GM12801 (cell line): ENCODE data around the gene SORBS2.

ENCODE experiments used
- TF ChIP-seq, protein P1 (sequence below): IDR thresholded peaks from one replicate; pipeline ENCODE4 v1.5.1; 2011; ENCODE audit warnings: control low read depth; ENCODE audit not compliant: insufficient read length; ENCODE audit errors: extremely low read depth

The SORBS2 gene

DNA sequence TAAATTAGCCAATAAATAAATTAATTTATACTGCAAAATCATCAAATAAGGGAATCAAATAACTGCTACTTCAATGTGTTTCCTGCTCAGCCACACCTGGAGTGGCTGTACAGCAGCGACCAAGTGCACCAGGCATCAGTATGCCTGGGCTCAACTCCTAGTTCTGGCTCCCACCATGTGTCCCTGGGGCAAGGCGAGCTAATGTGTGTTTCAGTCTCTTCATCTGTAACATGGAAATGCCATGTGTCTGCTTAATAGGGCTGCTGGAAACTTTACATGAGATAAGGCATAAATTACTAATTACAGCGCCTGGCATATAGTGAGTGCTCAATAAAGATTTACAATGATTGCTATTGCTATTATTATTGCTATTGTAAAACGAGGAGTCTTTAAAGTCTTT is 167.6 kb downstream of the SORBS2 start:
- TF ChIP-seq, protein P1, sequence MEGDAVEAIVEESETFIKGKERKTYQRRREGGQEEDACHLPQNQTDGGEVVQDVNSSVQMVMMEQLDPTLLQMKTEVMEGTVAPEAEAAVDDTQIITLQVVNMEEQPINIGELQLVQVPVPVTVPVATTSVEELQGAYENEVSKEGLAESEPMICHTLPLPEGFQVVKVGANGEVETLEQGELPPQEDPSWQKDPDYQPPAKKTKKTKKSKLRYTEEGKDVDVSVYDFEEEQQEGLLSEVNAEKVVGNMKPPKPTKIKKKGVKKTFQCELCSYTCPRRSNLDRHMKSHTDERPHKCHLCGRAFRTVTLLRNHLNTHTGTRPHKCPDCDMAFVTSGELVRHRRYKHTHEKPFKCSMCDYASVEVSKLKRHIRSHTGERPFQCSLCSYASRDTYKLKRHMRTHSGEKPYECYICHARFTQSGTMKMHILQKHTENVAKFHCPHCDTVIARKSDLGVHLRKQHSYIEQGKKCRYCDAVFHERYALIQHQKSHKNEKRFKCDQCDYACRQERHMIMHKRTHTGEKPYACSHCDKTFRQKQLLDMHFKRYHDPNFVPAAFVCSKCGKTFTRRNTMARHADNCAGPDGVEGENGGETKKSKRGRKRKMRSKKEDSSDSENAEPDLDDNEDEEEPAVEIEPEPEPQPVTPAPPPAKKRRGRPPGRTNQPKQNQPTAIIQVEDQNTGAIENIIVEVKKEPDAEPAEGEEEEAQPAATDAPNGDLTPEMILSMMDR, result no peak

DNA sequence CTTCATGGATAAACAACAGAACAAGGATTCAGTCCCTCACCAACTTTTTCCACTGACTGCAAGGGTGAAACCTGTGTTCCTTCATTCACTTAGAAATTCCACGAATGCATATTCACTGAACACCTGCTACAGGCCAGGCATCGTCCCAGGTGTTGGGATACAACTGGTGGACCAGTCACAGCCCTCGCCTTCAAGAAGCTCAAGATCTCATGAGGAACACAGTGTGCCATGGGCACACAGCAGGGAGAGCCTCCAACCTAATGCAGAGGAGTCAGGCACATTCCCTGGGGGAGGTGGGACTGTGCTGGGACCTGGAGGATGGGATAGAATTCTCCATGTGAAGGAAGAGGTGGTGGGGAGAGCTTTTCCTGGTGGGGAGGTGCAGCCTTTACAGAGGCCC is 169.1 kb downstream of the SORBS2 start:
- TF ChIP-seq, protein P1, result no peak

DNA sequence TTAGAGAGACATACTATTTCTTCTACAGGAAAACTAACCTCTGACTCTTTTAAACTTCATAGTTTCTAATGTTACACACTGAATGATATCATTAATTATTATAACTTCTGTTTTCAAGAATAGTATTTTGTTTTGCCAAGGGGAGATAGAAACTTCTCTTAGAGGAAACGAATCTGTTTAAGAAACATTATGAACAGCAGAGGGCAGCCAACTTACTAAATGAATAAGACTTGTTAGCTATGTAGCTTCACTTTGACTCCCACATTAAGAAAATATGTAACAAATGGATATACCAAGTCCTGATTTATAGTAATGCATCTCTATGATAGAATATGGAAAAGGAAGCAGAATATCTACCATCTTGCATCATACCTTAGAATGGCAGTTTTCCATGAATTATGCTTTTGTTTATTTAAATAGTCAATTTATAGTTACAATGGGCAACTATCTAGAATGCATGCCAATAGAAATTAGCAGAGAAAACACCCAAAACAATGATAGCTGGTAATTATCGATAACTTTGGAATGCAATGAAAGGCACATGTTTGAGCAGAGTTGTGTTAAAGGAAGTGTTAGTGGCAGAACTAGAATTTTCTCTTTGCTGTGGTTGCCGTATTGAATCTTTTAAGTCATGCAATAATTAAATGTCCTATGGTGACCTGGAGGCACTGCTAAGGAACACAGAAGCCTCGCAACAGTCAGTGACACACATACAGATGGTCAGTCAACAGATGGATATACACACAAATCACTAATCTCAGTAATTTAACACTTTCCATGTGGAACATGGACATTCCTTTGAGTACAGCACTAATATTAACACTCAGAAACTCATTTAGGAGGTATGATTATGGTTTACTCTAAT is 171.0 kb downstream of the SORBS2 start:
- TF ChIP-seq, protein P1, result no peak

DNA sequence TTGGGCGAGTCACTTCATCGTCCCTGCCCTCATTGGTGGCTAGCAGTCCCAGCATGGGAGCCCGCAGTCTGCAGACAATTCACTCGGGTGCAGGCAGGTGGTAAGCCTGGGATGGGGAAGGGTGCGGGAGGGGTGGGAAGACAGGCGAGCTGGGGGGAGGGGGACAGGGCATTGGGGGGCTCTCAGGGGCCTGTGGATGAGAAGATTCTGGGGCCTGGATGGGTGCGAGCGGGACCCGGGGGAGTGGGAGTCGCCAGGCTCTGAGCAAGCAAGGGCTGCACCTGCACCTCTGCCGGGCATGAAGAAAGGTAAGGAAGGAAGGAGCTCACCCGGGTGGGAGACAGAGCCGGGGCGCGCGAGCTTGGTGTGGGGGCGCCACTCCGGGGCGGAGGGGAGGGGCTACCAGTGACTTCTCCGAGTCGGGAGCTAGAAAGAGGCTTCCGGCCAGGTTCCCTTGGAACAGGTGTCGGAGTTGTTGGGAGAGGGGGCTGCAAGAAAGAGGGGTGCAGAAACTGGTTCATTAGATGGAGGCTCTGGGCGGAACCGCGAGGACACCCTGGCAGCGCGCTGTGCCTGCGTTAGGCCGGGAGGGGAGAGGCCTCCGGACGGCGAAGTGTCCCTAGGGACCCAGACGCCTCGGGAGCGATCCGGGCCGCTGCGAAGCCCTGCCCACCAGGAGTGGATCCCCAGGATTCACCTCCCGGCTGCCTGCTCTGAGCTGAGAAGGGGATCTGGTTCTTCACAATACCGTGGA is 173.3 kb downstream of the SORBS2 start:
- TF ChIP-seq, protein P1, result no peak

DNA sequence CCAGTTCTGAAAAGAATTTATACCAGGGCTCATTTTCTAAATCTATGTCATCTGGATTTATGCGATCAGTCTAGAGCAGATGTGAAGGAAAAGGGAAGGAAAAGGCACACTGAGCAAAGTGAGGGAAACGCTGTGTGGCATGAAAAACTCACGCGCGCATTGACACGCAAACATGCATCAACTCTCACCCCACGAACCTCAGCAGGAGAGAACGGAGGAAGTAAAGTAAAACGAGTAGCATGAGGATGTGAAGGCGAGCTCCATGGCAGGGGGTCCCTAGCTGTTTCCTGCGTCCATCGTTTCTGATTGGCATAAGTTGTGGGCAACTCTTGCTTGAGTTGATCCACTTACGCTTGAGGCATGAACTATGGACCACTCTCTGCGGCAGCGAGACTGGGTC is 173.9 kb downstream of the SORBS2 start:
- TF ChIP-seq, protein P1, result no peak

DNA sequence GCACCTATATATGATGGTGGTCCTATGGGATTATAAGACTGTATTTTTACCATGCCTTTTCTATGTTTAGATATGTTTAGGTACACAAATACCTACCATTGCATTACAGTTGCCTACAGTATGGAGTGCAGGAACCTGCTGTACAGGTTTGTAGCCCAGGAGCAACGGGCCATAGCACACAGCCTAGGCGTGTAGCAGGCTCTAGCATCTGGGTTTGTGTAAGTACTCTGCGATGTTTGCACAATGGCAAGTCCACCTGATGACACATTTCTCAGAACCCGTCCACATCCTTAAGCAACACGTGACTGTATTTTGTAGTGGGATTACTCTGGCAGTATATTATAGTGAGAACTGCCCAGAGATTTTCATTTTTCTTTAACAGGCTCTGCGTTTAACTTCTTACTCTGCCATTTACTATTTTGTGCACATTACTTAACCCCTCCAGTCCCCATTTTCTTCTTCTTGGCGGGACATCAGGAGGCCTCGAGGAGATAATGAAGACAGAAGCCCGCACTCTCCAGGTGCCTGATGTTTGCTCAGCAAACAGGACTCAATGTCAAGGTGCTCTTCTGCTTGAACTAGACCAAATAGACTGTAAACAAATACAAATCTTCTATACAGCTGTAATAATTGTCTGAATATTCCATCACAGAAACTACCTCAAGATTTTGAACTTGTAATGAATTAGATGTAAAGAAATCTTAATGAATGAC is 174.7 kb downstream of the SORBS2 start:
- TF ChIP-seq, protein P1, result no peak

DNA sequence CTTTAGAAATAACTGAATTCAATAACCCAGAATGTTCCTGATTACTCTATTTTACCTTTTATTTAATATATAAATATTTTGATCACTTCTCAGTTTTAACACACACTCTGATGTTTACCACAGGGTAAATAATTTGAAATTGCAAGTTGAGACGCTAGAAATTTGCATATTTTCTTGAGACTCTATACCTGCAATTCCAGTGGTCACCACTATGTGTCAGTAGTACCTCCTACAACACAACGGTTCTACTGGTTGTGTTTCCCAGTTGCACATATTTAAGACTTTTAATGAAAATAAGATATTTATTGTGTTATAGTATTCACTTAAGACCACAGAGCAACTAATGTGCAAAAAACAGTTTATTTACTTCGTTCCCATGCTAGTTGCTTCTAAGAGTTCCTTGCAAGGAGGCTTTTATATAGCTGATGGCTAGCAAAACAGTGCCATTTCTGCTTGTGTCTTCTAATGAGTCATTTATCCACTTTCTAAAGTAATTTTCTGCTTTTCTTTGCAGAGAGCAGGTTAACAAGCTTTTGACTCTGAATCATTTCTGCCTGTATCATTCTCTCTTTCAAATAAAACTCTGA is 177.8 kb downstream of the SORBS2 start:
- TF ChIP-seq, protein P1, result no peak
